Erythroblast (primary cell): Measurements from ENCODE around the gene KLHL29.

Source experiments
- GATA1 ChIP-seq: IDR thresholded peaks from 2 replicates; pipeline ENCODE4 v1.6.1; 2011; ENCODE audit warnings: low read depth, mild to moderate bottlenecking, control low read depth, low read length, moderate library complexity
- POLR2A ChIP-seq: IDR thresholded peaks from 2 replicates; pipeline ENCODE4 v1.6.1; 2011; ENCODE audit warnings: mild to moderate bottlenecking, low read length

DNA sequence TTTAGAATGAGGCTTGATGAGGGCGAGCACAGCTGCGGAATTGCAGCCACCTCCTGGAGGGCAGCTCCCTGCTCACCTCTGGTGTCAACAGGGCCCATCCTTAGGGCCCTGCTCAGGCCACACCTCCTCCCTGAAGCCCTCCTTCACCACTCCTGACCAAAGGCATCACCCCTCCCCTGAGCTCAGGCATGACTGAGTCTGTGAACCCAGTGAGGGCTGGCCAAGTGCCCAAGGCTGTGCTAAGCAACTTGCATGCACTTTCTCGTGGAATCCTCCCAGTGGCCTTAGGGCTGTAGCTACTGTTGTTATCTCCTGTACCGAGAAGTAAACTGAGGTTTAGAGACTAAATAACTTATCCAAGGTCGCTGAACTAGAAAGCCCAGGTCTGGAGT, 101.7 kb downstream of the KLHL29 start:
- TF ChIP-seq POLR2A = no peak
- TF ChIP-seq GATA1 = no peak
